SK-MEL-5 (cell line): ENCODE data around the gene ATP6V1C2. TPM values are rescaled to one million over a fixed set of nuclear protein-coding genes. Genes with fewer than 3 reads are reported as not detected.

Experiments
- DNase-seq: peaks from one replicate; pipeline ENCODE4 v3.0.0-alpha.2; 2016; ENCODE audit warnings: low read depth, low spot score
- in situ Hi-C: cut with HindIII; loops from 2 replicates; pipeline ENCODE4 v1.10.0; 2016; ENCODE audit warnings: low sequenced_read_pairs, high pct_unique_total_duplicates, low pct_unique_long_range_greater_than_20kb
- total RNA-seq: library from RNA; depleted of rRNA; stranded (reverse); fragments of >200 nt; shearing (Covaris generic); gene quantifications from 2 replicates; pipeline ENCODE4 v1.2.3, GENCODE V29; 2014

Gene ATP6V1C2
- total RNA-seq, 1 experiment from 2014 or later: 1.1 TPM

- in situ Hi-C loops: no loop called here
- no peak for DNase-seq
Observed at GRCh38 chr2:10720306-10720705, 1.1 kb upstream of the ATP6V1C2 start.

GRCh38 chr2:10720947-10721395, 459 bp upstream of the ATP6V1C2 start:
- no peak for DNase-seq
- in situ Hi-C loops: no loop called here

- in situ Hi-C loops: no loop called here
- no peak for DNase-seq
Observed at GRCh38 chr2:10722252-10722825, 909 bp downstream of the ATP6V1C2 start.

GRCh38 chr2:10732924-10733565, 11.6 kb downstream of the ATP6V1C2 start:
- in situ Hi-C loops: no loop called here
- no peak for DNase-seq

GRCh38 chr2:10733566-10733925, 12.1 kb downstream of the ATP6V1C2 start:
- DNase-seq: no peak
- in situ Hi-C loops: no loop called here

GRCh38 chr2:10733980-10734379, 12.6 kb downstream of the ATP6V1C2 start:
- DNase-seq: no peak
- in situ Hi-C loops: no loop called here

- DNase-seq: no peak
- in situ Hi-C loops: no loop called here
Observed at GRCh38 chr2:10738192-10738591, 16.8 kb downstream of the ATP6V1C2 start.

- in situ Hi-C loops: no loop called here
- DNase-seq: no peak
Observed at GRCh38 chr2:10740226-10740625, 18.8 kb downstream of the ATP6V1C2 start.

GRCh38 chr2:10741139-10741538, 19.7 kb downstream of the ATP6V1C2 start:
- in situ Hi-C loops: no loop called here
- no peak for DNase-seq

GRCh38 chr2:10742666-10743065, 21.2 kb downstream of the ATP6V1C2 start:
- DNase-seq: no peak
- in situ Hi-C loops: no loop called here

- in situ Hi-C loops: no loop called here
- no peak for DNase-seq
Observed at GRCh38 chr2:10750610-10751009, 29.2 kb downstream of the ATP6V1C2 start.

GRCh38 chr2:10752236-10752635, 30.8 kb downstream of the ATP6V1C2 start:
- no peak for DNase-seq
- in situ Hi-C loops: no loop called here

GRCh38 chr2:10753156-10753555, 31.7 kb downstream of the ATP6V1C2 start:
- in situ Hi-C loops: no loop called here
- peak; percentile 72 for DNase-seq

- in situ Hi-C loops: no loop called here
- no peak for DNase-seq
Observed at GRCh38 chr2:10753876-10754275, 32.4 kb downstream of the ATP6V1C2 start.

- DNase-seq: no peak
- in situ Hi-C loops: no loop called here
Observed at GRCh38 chr2:10755621-10756020, 34.2 kb downstream of the ATP6V1C2 start.

GRCh38 chr2:10757814-10758286, 36.4 kb downstream of the ATP6V1C2 start:
- no peak for DNase-seq
- in situ Hi-C loops: no loop called here

- no peak for DNase-seq
- in situ Hi-C loops: no loop called here
Observed at GRCh38 chr2:10759151-10759714, 37.8 kb downstream of the ATP6V1C2 start.

GRCh38 chr2:10760794-10761504, 39.5 kb downstream of the ATP6V1C2 start:
- in situ Hi-C loops: no loop called here
- no peak for DNase-seq

- in situ Hi-C loops: no loop called here
Observed at GRCh38 chr2:10761591-10761990, 40.2 kb downstream of the ATP6V1C2 start.

More at GRCh38 chr2:10761591-10761990, 40.2 kb downstream of the ATP6V1C2 start:
- no peak for DNase-seq
